Fibroblast of lung (primary cell): ENCODE data around the gene FANCM. TPM values are rescaled to one million over a fixed set of nuclear protein-coding genes. Genes with fewer than 3 reads are reported as not detected.

ENCODE experiments used
- DNase-seq, 2 donors: peaks; one replicate each; pipeline versions ENCODE4 v3.0.0 to v3.0.0-alpha.2; 2010; ENCODE audit warnings: low read depth in 2 of 2
- H2AFZ ChIP-seq: 2 replicates; pipeline ENCODE4 v1.5.1; 2012; ENCODE audit warnings: low read length, control low read depth, inconsistent platforms
- H3K27ac ChIP-seq: 2 replicates; pipeline ENCODE4 v1.5.1; 2011; ENCODE audit warnings: low read length, control low read depth; ENCODE audit not compliant: insufficient read depth
- H3K27me3 ChIP-seq: 2 replicates; pipeline ENCODE4 v1.5.1; 2011; ENCODE audit warnings: mild to moderate bottlenecking, low read length; ENCODE audit not compliant: control insufficient read depth, insufficient read depth
- H3K36me3 ChIP-seq: 2 replicates; pipeline ENCODE4 v1.5.1; 2011; ENCODE audit warnings: low read length; ENCODE audit not compliant: control insufficient read depth, insufficient read depth
- H3K4me1 ChIP-seq: 2 replicates; pipeline ENCODE4 v1.5.1; 2011; ENCODE audit warnings: low read length; ENCODE audit not compliant: control insufficient read depth, insufficient read depth; ENCODE audit errors: extremely low read depth
- H3K4me2 ChIP-seq: 2 replicates; pipeline ENCODE4 v1.5.1; 2011; ENCODE audit warnings: low read length, control low read depth; ENCODE audit not compliant: insufficient read depth; ENCODE audit errors: extremely low read depth
- H3K4me3 ChIP-seq, 4 experiments: fragments of 200-600 bp in 1 of 4; sonication (generic) in 1 of 4; replicated peaks in 1 of 4; 2 replicates each; pipeline ENCODE4 v1.5.1; 2011 to 2016; ENCODE audit warnings: low read length in 4 of 4, low read depth in 3 of 4, mild to moderate bottlenecking in 3 of 4, control low read depth in 2 of 4, inconsistent platforms in 1 of 4, mixed read lengths in 1 of 4; ENCODE audit not compliant: insufficient read depth in 1 of 4; ENCODE audit errors: control extremely low read depth in 1 of 4
- H3K79me2 ChIP-seq: 2 replicates; pipeline ENCODE4 v1.5.1; 2012; ENCODE audit warnings: mild to moderate bottlenecking, low read length, inconsistent platforms; ENCODE audit not compliant: control insufficient read depth, insufficient read depth
- H3K9ac ChIP-seq: 2 replicates; pipeline ENCODE4 v1.5.1; 2011; ENCODE audit warnings: mild to moderate bottlenecking, low read length, control low read depth; ENCODE audit not compliant: insufficient read depth
- H3K9me3 ChIP-seq: 2 replicates; pipeline ENCODE4 v1.5.1; 2012; ENCODE audit warnings: low read depth, low read length; ENCODE audit not compliant: control insufficient read depth, insufficient read depth
- H4K20me1 ChIP-seq: 2 replicates; pipeline ENCODE4 v1.5.1; 2011; ENCODE audit warnings: low read length; ENCODE audit not compliant: control insufficient read depth, insufficient read depth; ENCODE audit errors: extremely low read depth
- CTCF ChIP-seq, 2 donors: IDR thresholded peaks in 1 of 2; conservative IDR thresholded peaks in 1 of 2; 1 replicate in 1 of 2; 2 replicates in 1 of 2; pipeline ENCODE4 v1.5.1; 2011 to 2012; ENCODE audit warnings: low read length in 2 of 2, control low read depth in 1 of 2, inconsistent platforms in 1 of 2, low read depth in 1 of 2, mild to moderate bottlenecking in 1 of 2
- EZH2 ChIP-seq: IDR thresholded peaks from 2 replicates; pipeline ENCODE4 v1.5.1; 2012; ENCODE audit warnings: low read length, control low read depth, mild to moderate bottlenecking; ENCODE audit errors: missing control alignments
- polyA plus RNA-seq, 2 donors: library from polyadenylated mRNA; depleted of rRNA in 1 of 2; stranded (reverse) in 1 of 2; unstranded in 1 of 2; fragments of >200 nt; gene quantifications; 2 replicates each; pipeline ENCODE4 v1.2.1, GENCODE V29; 2011 to 2012; ENCODE audit warnings: missing spikeins in 1 of 2
- total RNA-seq: library from RNA; depleted of rRNA; stranded (reverse); fragments of >200 nt; gene quantifications from 2 replicates; pipeline ENCODE4 v1.2.1, GENCODE V29; 2014

Gene FANCM
- total and polyA plus RNA-seq, 2 donors (not counting 1 experiment from before 2014, with no cell fraction given): 2.2 to 4.3 TPM

- H3K9ac ChIP-seq: no peak overlapping the region
- H3K36me3 ChIP-seq: no peaks in the 10 kb centered on the region
- peaks cover 53% of the 10 kb centered on the region for H3K79me2 ChIP-seq
- H3K27ac ChIP-seq: peak overlapping the region; percentile 5
- no peaks in the 10 kb centered on the region for H3K4me1 ChIP-seq
- no peaks in the 10 kb centered on the region for H4K20me1 ChIP-seq
- H2AFZ ChIP-seq: peak overlapping the region; percentile 55
- H3K9me3 ChIP-seq: no peaks in the 10 kb centered on the region
- H3K4me3 ChIP-seq: peak overlapping the region; percentile 3 to 43 (median 17)
- no peaks in the 10 kb centered on the region for H3K27me3 ChIP-seq
- H3K4me2 ChIP-seq: peak overlapping the region; percentile 62
- no peak for DNase-seq
- TF ChIP-seq CTCF (conservative IDR thresholded peaks at IDR 0.05 in 1 of 2, IDR thresholded peaks at IDR 0.05 in 1 of 2; ENCODE audit: low read depth in 1 of 2, low read length in 2 of 2): no peak
- TF ChIP-seq EZH2: no peak
Observed at GRCh38 chr14:45242706-45243105, 107.0 kb downstream of the FANCM start.

DNA sequence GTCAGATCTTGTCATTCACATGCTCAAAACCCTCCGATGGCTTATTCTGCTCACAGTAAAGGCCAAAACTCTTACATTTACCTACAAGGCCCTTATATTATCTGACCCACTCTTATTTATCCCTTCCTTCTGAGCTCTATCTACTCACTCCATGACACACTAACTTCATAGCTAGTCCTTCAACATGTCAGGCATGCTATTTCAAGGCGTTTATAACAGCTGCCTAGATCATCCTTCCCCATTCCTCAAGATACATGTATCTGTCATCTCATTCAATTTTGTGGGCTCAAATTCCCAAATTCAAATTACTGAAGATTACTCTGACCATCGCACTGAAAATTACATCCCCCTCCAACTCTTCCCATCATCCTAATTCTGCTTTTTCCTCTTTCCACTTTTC is 110.4 kb downstream of the FANCM start:
- Histone ChIP-seq H3K4me3 (no peak overlapping the region), H3K4me2 (no peak overlapping the region), H3K9ac (no peak overlapping the region), H3K9me3 (no peaks in the 10 kb centered on the region), H4K20me1 (no peaks in the 10 kb centered on the region), H3K36me3 (no peaks in the 10 kb centered on the region), H3K4me1 (no peaks in the 10 kb centered on the region), H3K27ac (no peak overlapping the region), H3K79me2 (peaks cover 87% of the 10 kb centered on the region), H3K27me3 (no peaks in the 10 kb centered on the region), H2AFZ (no peak overlapping the region)
- TF ChIP-seq CTCF (conservative IDR thresholded peaks at IDR 0.05 in 1 of 2, IDR thresholded peaks at IDR 0.05 in 1 of 2; ENCODE audit: low read depth in 1 of 2, low read length in 2 of 2): no peak
- TF ChIP-seq EZH2: no peak
- DNase-seq: no peak

GRCh38 chr14:45246691-45247090 is 111.0 kb downstream of the FANCM start:
- peak overlapping the region; percentile 56 for H3K4me2 ChIP-seq
- H3K9ac ChIP-seq: no peak overlapping the region
- H4K20me1 ChIP-seq: no peaks in the 10 kb centered on the region
- H3K79me2 ChIP-seq: peaks cover 92% of the 10 kb centered on the region
- no peak overlapping the region for H2AFZ ChIP-seq
- H3K27me3 ChIP-seq: no peaks in the 10 kb centered on the region
- peak in 1 of 2 donors; percentile 32 for DNase-seq
- TF ChIP-seq CTCF (conservative IDR thresholded peaks at IDR 0.05 in 1 of 2, IDR thresholded peaks at IDR 0.05 in 1 of 2; ENCODE audit: low read depth in 1 of 2, low read length in 2 of 2) (no peak), EZH2 (no peak)
- no peaks in the 10 kb centered on the region for H3K36me3 ChIP-seq
- H3K4me3 ChIP-seq: no peak overlapping the region
- no peak overlapping the region for H3K27ac ChIP-seq
- no peaks in the 10 kb centered on the region for H3K4me1 ChIP-seq
- H3K9me3 ChIP-seq: no peaks in the 10 kb centered on the region
